B cell (primary cell): ENCODE results near the gene SRPK1. TPM values are rescaled to one million over a fixed set of nuclear protein-coding genes. Genes with fewer than 3 reads are reported as not detected.

Experiments
- ATAC-seq: fragments of 200-7000 bp; cut with Tn5 transposase; one replicate; pipeline ENCODE4 v1.10.0; 2021; ENCODE audit warnings: low read depth, mild to moderate bottlenecking, moderate number of reproducible peaks, moderate library complexity
- CTCF ChIA-PET: fragments of 350-600 bp; sonication (Branson Sonifier 250); formaldehyde crosslinking; loops from one replicate; lab custom pipeline; 2021; ENCODE audit warnings: antibody characterized with exemption, inconsistent platforms; lab: Charles Lee
- POLR2A ChIA-PET: fragments of 350-600 bp; sonication (Branson Sonifier 250); formaldehyde crosslinking; loops from one replicate; lab custom pipeline; 2021; ENCODE audit warnings: antibody characterized with exemption; lab: Charles Lee
- DNase-seq: peaks from one replicate; pipeline ENCODE4 v3.0.0; 2013
- H2AFZ ChIP-seq: 2 replicates; pipeline ENCODE4 v1.6.1; 2012; ENCODE audit warnings: mild to moderate bottlenecking, low read depth, low read length; ENCODE audit not compliant: insufficient read depth, poor library complexity, severe bottlenecking
- H3K27ac ChIP-seq, 2 donors: 1 replicate in 1 of 2; 2 replicates in 1 of 2; pipeline ENCODE4 v1.5.1; 2012 to 2013; ENCODE audit warnings: low read length in 2 of 2, mild to moderate bottlenecking in 2 of 2, moderate library complexity in 1 of 2
- H3K27me3 ChIP-seq, 4 experiments: fragments of 200-600 bp in 1 of 4; sonication (generic) in 1 of 4; replicated peaks in 1 of 4; 1 replicate in 2 of 4; 2 replicates in 2 of 4; pipeline versions ENCODE4 v1.6.1 to v1.7.0; 2013 to 2016; ENCODE audit warnings: low read length in 3 of 4, mild to moderate bottlenecking in 2 of 4, mixed read lengths in 1 of 4, moderate library complexity in 1 of 4; ENCODE audit not compliant: insufficient read depth in 4 of 4, control insufficient read depth in 3 of 4; ENCODE audit errors: control extremely low read depth in 1 of 4
- H3K36me3 ChIP-seq, 2 experiments: replicated peaks in 1 of 2; 1 replicate in 1 of 2; 2 replicates in 1 of 2; pipeline versions ENCODE4 v1.6.1 to v1.7.1; 2013; ENCODE audit warnings: low read length in 1 of 2; ENCODE audit not compliant: insufficient read depth in 2 of 2, control insufficient read depth in 1 of 2; ENCODE audit errors: control extremely low read depth in 1 of 2, extremely low read depth in 1 of 2
- H3K4me1 ChIP-seq, 2 donors: fragments of 200-600 bp in 1 of 2; sonication (generic) in 1 of 2; 1 replicate in 1 of 2; 2 replicates in 1 of 2; pipeline versions ENCODE4 v1.5.1 to v1.6.1; 2013 to 2017; ENCODE audit warnings: low read length in 2 of 2; ENCODE audit not compliant: control insufficient read depth in 2 of 2, insufficient read depth in 2 of 2
- H3K4me2 ChIP-seq: replicated peaks from 2 replicates; pipeline ENCODE3; 2012; ENCODE audit warnings: mild to moderate bottlenecking, low read depth, low read length; ENCODE audit not compliant: poor library complexity, severe bottlenecking
- H3K4me3 ChIP-seq, 5 experiments: fragments of 200-600 bp in 1 of 5; sonication (generic) in 1 of 5; 1 replicate in 3 of 5; 2 replicates in 2 of 5; pipeline versions ENCODE4 v1.5.1 to v1.7.0; 2011 to 2016; ENCODE audit warnings: low read length in 4 of 5, mild to moderate bottlenecking in 4 of 5, low read depth in 2 of 5, control low read depth in 1 of 5, moderate library complexity in 1 of 5; ENCODE audit not compliant: insufficient read depth in 1 of 5; ENCODE audit errors: control extremely low read depth in 1 of 5, extremely low read depth in 1 of 5
- H3K79me2 ChIP-seq: fragments of 200-600 bp; sonication (generic); one replicate; pipeline ENCODE4 v1.6.0; 2016; ENCODE audit warnings: low read length; ENCODE audit not compliant: control insufficient read depth, insufficient read depth
- H3K9ac ChIP-seq: fragments of 200-600 bp; sonication (generic); 2 replicates; pipeline ENCODE4 v1.6.1; 2017; ENCODE audit warnings: mild to moderate bottlenecking, low read length, moderate library complexity
- H3K9me3 ChIP-seq, 3 donors: one replicate each; pipeline versions ENCODE4 v1.6.1 to v1.7.1; 2013; ENCODE audit warnings: low read length in 2 of 3; ENCODE audit not compliant: control insufficient read depth in 2 of 3, insufficient read depth in 1 of 3; ENCODE audit errors: control extremely low read depth in 1 of 3
- H4K20me1 ChIP-seq: 2 replicates; pipeline ENCODE4 v1.6.0; 2012; ENCODE audit warnings: mild to moderate bottlenecking, low read length; ENCODE audit not compliant: insufficient read depth, control insufficient read depth, poor library complexity, severe bottlenecking
- H3K27ac Mint-ChIP-seq: one replicate; pipeline ENCODE4 v1.8.0; 2021; ENCODE audit warnings: mixed read lengths
- H3K27me3 Mint-ChIP-seq: one replicate; pipeline ENCODE4 v1.8.0; 2021; ENCODE audit warnings: mixed read lengths
- H3K4me1 Mint-ChIP-seq: one replicate; pipeline ENCODE4 v1.8.0; 2021; ENCODE audit warnings: mixed read lengths
- H3K4me3 Mint-ChIP-seq: one replicate; pipeline ENCODE4 v1.8.0; 2021; ENCODE audit warnings: mixed read lengths
- H3K9me3 Mint-ChIP-seq: one replicate; pipeline ENCODE4 v1.8.0; 2022; ENCODE audit warnings: mixed read lengths; ENCODE audit not compliant: insufficient read depth
- EZH2 ChIP-seq: IDR thresholded peaks from 2 replicates; pipeline ENCODE4 v1.6.1; 2012; ENCODE audit warnings: borderline replicate concordance, low read depth, mild to moderate bottlenecking, moderate library complexity, low read length; ENCODE audit not compliant: insufficient read depth, poor library complexity, severe bottlenecking
- WGBS: methylation state at CpG from one replicate; pipeline ENCODE4 v1.1.5; 2013; ENCODE audit warnings: missing lambda C conversion rate; ENCODE audit not compliant: insufficient coverage; 5-methylcytosine and 5-hydroxymethylcytosine counted together
- intact Hi-C: fragments of 100-400 bp; cut with micrococcal nuclease; formaldehyde crosslinking; loops from one replicate; pipeline ENCODE4 v1.10.0; 2022
- polyA plus RNA-seq: library from polyadenylated mRNA; depleted of rRNA; stranded (reverse); fragments of >200 nt; gene quantifications from 2 replicates; pipeline ENCODE4 v1.2.3, GENCODE V29; 2012
- total RNA-seq, 2 donors: library from RNA; stranded (reverse); fragments of 120-200 nt in 1 of 2; gene quantifications; 1 replicate in 1 of 2; 2 replicates in 1 of 2; pipeline versions ENCODE4 v1.2.3 to v1.2.4, GENCODE V29; 2013 to 2022
- TF ChIP-seq, protein P1 (sequence below): fragments of 200-600 bp; IDR thresholded peaks from one replicate; pipeline ENCODE4 v1.8.0; 2022; ENCODE audit warnings: antibody characterized with exemption, mild to moderate bottlenecking

SRPK1 gene
- total and polyA plus RNA-seq, 2 donors (not counting 1 experiment from before 2014, with no cell fraction given): 9.7 to 53.3 TPM

DNA sequence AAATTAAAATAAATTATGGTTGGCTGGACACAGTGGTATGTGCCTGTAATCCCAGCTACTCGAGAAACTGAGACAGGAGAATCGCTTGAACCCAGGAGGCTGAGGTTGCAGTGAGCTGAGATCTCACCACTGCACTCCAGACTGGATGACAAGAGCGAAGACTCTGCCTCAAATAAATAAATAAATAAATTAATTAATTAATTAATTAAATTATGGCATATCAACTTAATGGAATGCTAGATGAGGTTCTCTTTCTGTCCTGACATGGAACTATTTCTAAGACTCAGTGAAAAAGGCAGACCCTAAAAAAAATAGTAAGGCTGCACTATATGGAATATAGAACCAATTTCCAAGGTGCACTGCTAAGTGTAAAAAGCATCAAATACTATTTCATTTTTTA, 4.8 kb downstream of the SRPK1 start:
- H3K27ac Mint-ChIP-seq: no peak overlapping the region
- peaks cover 23% of the 10 kb centered on the region for H3K4me1 Mint-ChIP-seq
- no peak overlapping the region for H2AFZ ChIP-seq
- intact Hi-C loops: loop anchor here (10.0 kb wide), 1 partner anchor 179 kb away; no protein-coding TSS in a partner anchor
- no peaks in the 10 kb centered on the region for H3K27me3 ChIP-seq
- no CpG with 5 or more reads among the region's 3 CpGs for WGBS
- H3K9me3 Mint-ChIP-seq: peaks cover 2% of the 10 kb centered on the region
- DNase-seq (no peak), ATAC-seq (no peak)
- ChIA-PET POLR2A (no interaction called here), CTCF (no interaction called here)
- H3K4me3 ChIP-seq: no peak overlapping the region
- H3K4me2 ChIP-seq: no peak overlapping the region
- H3K79me2 ChIP-seq: peaks cover 40% of the 10 kb centered on the region
- peaks cover 0 to 5% (median under 1%) of the 10 kb centered on the region in 3 donors for H3K9me3 ChIP-seq
- peaks cover 2 to 3% of the 10 kb centered on the region in 2 experiments for H3K36me3 ChIP-seq
- TF ChIP-seq, protein P1, sequence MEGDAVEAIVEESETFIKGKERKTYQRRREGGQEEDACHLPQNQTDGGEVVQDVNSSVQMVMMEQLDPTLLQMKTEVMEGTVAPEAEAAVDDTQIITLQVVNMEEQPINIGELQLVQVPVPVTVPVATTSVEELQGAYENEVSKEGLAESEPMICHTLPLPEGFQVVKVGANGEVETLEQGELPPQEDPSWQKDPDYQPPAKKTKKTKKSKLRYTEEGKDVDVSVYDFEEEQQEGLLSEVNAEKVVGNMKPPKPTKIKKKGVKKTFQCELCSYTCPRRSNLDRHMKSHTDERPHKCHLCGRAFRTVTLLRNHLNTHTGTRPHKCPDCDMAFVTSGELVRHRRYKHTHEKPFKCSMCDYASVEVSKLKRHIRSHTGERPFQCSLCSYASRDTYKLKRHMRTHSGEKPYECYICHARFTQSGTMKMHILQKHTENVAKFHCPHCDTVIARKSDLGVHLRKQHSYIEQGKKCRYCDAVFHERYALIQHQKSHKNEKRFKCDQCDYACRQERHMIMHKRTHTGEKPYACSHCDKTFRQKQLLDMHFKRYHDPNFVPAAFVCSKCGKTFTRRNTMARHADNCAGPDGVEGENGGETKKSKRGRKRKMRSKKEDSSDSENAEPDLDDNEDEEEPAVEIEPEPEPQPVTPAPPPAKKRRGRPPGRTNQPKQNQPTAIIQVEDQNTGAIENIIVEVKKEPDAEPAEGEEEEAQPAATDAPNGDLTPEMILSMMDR: no peak
- TF ChIP-seq EZH2: no peak
- peaks cover 12 to 21% of the 10 kb centered on the region in 2 donors for H3K4me1 ChIP-seq
- H3K27ac ChIP-seq: no peak overlapping the region
- no peak overlapping the region for H3K4me3 Mint-ChIP-seq
- no peaks in the 10 kb centered on the region for H3K27me3 Mint-ChIP-seq
- no peaks in the 10 kb centered on the region for H4K20me1 ChIP-seq
- H3K9ac ChIP-seq: no peak overlapping the region

DNA sequence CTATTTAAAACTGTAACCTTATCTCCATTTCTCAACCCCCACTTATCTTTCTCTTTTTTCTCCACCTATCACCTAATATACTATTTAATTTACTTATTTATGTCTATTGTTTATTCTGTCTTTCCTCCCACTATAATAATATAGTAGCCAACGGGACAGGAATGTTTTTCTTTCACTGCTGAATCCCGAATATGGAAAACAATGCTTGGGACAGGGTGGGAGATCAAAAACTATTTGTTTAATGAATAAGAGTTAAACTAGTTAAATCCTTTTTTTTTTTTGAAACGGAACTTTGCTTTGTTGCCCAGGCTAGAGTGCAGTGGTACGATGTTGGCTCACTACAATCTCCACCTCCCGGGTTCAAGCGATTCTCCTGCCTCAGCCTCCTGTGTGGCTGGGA, 6.4 kb downstream of the SRPK1 start:
- no peak overlapping the region for H2AFZ ChIP-seq
- POLR2A ChIA-PET: no interaction called here
- no peak overlapping the region for H3K9ac ChIP-seq
- H3K36me3 ChIP-seq: peaks cover 4 to 12% of the 10 kb centered on the region in 2 experiments
- H3K4me3 Mint-ChIP-seq: no peak overlapping the region
- H3K9me3 Mint-ChIP-seq: peaks cover 4% of the 10 kb centered on the region
- peaks cover 19% of the 10 kb centered on the region for H3K4me1 Mint-ChIP-seq
- ATAC-seq (no peak), DNase-seq (no peak)
- no peak overlapping the region for H3K4me3 ChIP-seq
- no peak overlapping the region for H3K4me2 ChIP-seq
- peaks cover 1 to 12% (median 11%) of the 10 kb centered on the region in 3 donors for H3K9me3 ChIP-seq
- H3K4me1 ChIP-seq: peaks cover 11 to 13% of the 10 kb centered on the region in 2 donors
- WGBS: 100% methylated on average over 4 of the region's 6 CpGs
- TF ChIP-seq EZH2: no peak
- TF ChIP-seq, protein P1: no peak
- no peak overlapping the region for H3K27ac Mint-ChIP-seq
- CTCF ChIA-PET: no interaction called here
- H3K27ac ChIP-seq: no peak overlapping the region
- no peaks in the 10 kb centered on the region for H3K27me3 Mint-ChIP-seq
- intact Hi-C loops: loop anchor here (10.0 kb wide), 1 partner anchor 180 kb away; no protein-coding TSS in a partner anchor
- peaks cover 34% of the 10 kb centered on the region for H3K79me2 ChIP-seq
- H3K27me3 ChIP-seq: no peaks in the 10 kb centered on the region
- H4K20me1 ChIP-seq: no peaks in the 10 kb centered on the region
